ENCODE results near the gene CC2D2A. TPM values are rescaled to one million over a fixed set of nuclear protein-coding genes. Genes with fewer than 3 reads are reported as not detected.

The CC2D2A gene
- total RNA-seq, 1 experiment from 2014 or later, result 11.8 TPM

DNA sequence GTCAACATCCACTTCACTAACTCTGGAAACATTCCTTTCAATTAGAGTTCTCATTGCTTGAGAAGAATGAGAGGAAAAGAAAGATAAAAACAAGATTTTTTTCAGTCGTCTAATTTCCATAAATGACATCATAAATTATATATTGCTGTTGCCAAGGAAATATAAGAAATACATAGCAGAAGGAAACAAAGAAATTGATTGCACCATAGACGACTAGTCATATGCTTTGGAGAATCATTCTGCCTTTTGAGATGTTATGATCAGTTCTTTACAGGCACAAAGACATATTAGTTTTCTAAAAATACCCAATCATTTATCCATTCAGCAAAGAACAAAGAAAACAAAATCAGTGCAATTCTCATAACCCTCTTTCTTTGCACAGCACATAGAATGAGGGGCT lies 42.5 kb upstream of the CC2D2A start:
- H3K27me3 Mint-ChIP-seq (ENCODE audit: unreplicated experiment), result peaks cover 33% of the 10 kb centered on the region
- no TSS peak for BruUV-seq (replicated peaks)
- no peak for DNase-seq
- H3K4me3 Mint-ChIP-seq (ENCODE audit: low read depth, unreplicated experiment), result no peak overlapping the region
- no peaks in the 10 kb centered on the region for H3K36me3 Mint-ChIP-seq (ENCODE audit: insufficient read depth, unreplicated experiment)
- intact Hi-C loops (cut with micrococcal nuclease; ENCODE audit: unreplicated experiment), result no loop called here
- H3K9me3 Mint-ChIP-seq (ENCODE audit: low read depth, unreplicated experiment), result peaks cover 3% of the 10 kb centered on the region
- TF ChIP-seq, protein P1, sequence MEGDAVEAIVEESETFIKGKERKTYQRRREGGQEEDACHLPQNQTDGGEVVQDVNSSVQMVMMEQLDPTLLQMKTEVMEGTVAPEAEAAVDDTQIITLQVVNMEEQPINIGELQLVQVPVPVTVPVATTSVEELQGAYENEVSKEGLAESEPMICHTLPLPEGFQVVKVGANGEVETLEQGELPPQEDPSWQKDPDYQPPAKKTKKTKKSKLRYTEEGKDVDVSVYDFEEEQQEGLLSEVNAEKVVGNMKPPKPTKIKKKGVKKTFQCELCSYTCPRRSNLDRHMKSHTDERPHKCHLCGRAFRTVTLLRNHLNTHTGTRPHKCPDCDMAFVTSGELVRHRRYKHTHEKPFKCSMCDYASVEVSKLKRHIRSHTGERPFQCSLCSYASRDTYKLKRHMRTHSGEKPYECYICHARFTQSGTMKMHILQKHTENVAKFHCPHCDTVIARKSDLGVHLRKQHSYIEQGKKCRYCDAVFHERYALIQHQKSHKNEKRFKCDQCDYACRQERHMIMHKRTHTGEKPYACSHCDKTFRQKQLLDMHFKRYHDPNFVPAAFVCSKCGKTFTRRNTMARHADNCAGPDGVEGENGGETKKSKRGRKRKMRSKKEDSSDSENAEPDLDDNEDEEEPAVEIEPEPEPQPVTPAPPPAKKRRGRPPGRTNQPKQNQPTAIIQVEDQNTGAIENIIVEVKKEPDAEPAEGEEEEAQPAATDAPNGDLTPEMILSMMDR (IDR thresholded peaks at IDR 0.05; ENCODE audit: unreplicated experiment), result no peak
- CTCF ChIA-PET, result no interaction called here
- H3K27ac Mint-ChIP-seq (ENCODE audit: unreplicated experiment), result no peak overlapping the region
- H3K4me1 Mint-ChIP-seq (ENCODE audit: low read depth, unreplicated experiment), result no peaks in the 10 kb centered on the region

DNA sequence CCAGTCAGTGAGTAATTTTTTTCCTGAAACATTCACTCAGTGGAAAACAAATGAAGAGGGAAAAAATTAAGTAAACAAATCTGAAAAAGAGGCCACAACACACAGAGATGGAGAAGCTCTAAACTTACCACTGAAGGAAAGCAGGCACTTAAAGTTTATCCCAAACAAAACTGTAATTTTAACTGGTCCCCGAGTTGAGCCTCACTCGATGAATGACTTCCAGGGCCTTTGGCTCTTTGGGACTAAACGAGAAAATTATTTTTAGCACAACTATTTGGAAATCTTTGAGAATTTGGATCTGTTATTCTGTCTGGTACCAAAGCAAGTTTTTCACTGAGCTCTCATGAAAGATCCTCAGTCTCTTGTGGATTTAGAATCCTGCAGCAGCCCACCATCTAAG lies 42.0 kb upstream of the CC2D2A start, which contains the start of gene C1QTNF7:
Gene C1QTNF7, plus strand, starts transcription at position 333 of the 400 bp plus-strand sequence. CDS start 7,711 bp downstream, outside the sequence.
- no peak within 1 kb of the TSS for H3K27ac Mint-ChIP-seq (ENCODE audit: unreplicated experiment)
- peaks cover 33% of the 10 kb centered on the region for H3K27me3 Mint-ChIP-seq (ENCODE audit: unreplicated experiment)
- CTCF ChIA-PET, result no interaction called here
- TF ChIP-seq, protein P1 (IDR thresholded peaks at IDR 0.05; ENCODE audit: unreplicated experiment), result no peak
- no peaks in the 10 kb centered on the region for H3K36me3 Mint-ChIP-seq (ENCODE audit: insufficient read depth, unreplicated experiment)
- intact Hi-C loops (cut with micrococcal nuclease; ENCODE audit: unreplicated experiment), result no loop called here
- no peaks in the 10 kb centered on the region for H3K4me1 Mint-ChIP-seq (ENCODE audit: low read depth, unreplicated experiment)
- no peak within 1 kb of the TSS for H3K4me3 Mint-ChIP-seq (ENCODE audit: low read depth, unreplicated experiment)
- H3K9me3 Mint-ChIP-seq (ENCODE audit: low read depth, unreplicated experiment), result peaks cover 3% of the 10 kb centered on the region
- no peak for DNase-seq
- no TSS peak for BruUV-seq (replicated peaks)

DNA sequence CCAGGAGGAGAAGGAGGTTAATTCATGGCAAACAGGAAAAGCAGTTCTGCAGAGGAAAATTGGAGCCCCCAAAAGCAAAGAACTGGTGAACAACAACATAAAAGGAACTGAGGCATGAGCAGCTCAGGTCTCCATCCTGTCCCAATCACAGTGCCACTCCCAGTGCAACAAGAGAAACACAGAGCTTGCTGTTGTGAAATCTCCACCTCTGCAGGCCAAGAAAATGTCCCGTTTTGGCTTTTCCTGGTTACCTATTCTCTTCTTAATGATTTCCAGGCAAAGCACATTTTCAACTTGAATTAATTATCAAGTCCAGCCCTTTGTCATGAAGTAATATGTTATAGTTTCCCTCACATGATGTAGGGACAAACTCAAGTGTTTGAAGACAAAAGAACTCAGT lies 41.1 kb upstream of the CC2D2A start:
- intact Hi-C loops (cut with micrococcal nuclease; ENCODE audit: unreplicated experiment), result no loop called here
- no peak for DNase-seq
- H3K27ac Mint-ChIP-seq (ENCODE audit: unreplicated experiment), result no peak overlapping the region
- CTCF ChIA-PET, result no interaction called here
- peaks cover 28% of the 10 kb centered on the region for H3K27me3 Mint-ChIP-seq (ENCODE audit: unreplicated experiment)
- H3K36me3 Mint-ChIP-seq (ENCODE audit: insufficient read depth, unreplicated experiment), result no peaks in the 10 kb centered on the region
- peaks cover 3% of the 10 kb centered on the region for H3K9me3 Mint-ChIP-seq (ENCODE audit: low read depth, unreplicated experiment)
- no peaks in the 10 kb centered on the region for H3K4me1 Mint-ChIP-seq (ENCODE audit: low read depth, unreplicated experiment)
- TF ChIP-seq, protein P1 (IDR thresholded peaks at IDR 0.05; ENCODE audit: unreplicated experiment), result no peak
- BruUV-seq (replicated peaks), result no TSS peak
- H3K4me3 Mint-ChIP-seq (ENCODE audit: low read depth, unreplicated experiment), result no peak overlapping the region

DNA sequence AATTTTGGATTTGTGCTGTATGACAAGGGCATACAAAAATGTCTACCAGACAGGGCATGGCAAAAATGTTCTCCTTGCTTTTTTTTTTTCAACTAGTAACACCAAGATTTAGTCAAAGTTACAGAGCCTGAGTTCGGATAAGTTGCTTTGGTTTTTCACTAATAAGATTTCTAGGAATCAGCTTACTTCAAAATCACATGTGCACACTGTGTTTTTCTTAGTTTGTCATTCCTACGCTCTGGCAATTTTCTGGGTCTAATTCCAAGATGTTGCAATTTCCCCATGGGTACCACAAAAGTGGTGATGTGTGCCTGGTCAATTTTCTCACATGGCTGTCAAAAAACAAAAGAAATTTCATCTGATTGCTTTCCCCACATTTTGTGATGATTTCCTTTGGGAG lies 35.6 kb upstream of the CC2D2A start:
- no TSS peak for BruUV-seq (replicated peaks)
- no peak for DNase-seq
- H3K4me1 Mint-ChIP-seq (ENCODE audit: low read depth, unreplicated experiment), result no peaks in the 10 kb centered on the region
- no peak overlapping the region for H3K27ac Mint-ChIP-seq (ENCODE audit: unreplicated experiment)
- intact Hi-C loops (cut with micrococcal nuclease; ENCODE audit: unreplicated experiment), result no loop called here
- no peaks in the 10 kb centered on the region for H3K36me3 Mint-ChIP-seq (ENCODE audit: insufficient read depth, unreplicated experiment)
- peaks cover 3% of the 10 kb centered on the region for H3K9me3 Mint-ChIP-seq (ENCODE audit: low read depth, unreplicated experiment)
- CTCF ChIA-PET, result no interaction called here
- H3K4me3 Mint-ChIP-seq (ENCODE audit: low read depth, unreplicated experiment), result no peak overlapping the region
- H3K27me3 Mint-ChIP-seq (ENCODE audit: unreplicated experiment), result no peaks in the 10 kb centered on the region
- TF ChIP-seq, protein P1 (IDR thresholded peaks at IDR 0.05; ENCODE audit: unreplicated experiment), result no peak

Data from Calu3 (cell line).